ENCODE measurements around the gene MARCHF3. TPM values are rescaled to one million over a fixed set of nuclear protein-coding genes. Genes with fewer than 3 reads are reported as not detected.

Gene MARCHF3
- total and polyA plus RNA-seq, 10 of the 15 experiments (the other 5 are each of a cell fraction or from before 2014, with no cell fraction given): 3.6 to 24.1 (median 11.3) TPM

- TF ChIP-seq RAD21 (IDR thresholded peaks at IDR 0.05; ENCODE audit: insufficient read depth, low read depth, low read length) (no peak), NFIC (IDR thresholded peaks at IDR 0.05; ENCODE audit: low read depth, low read length) (no peak), IRF3 (IDR thresholded peaks at IDR 0.05) (no peak), NFYB (IDR thresholded peaks at IDR 0.05; ENCODE audit: insufficient read depth, low read depth, low read length) (no peak), HDGF (IDR thresholded peaks at IDR 0.05) (no peak), NR2C2 (IDR thresholded peaks at IDR 0.05; ENCODE audit: borderline replicate concordance, control insufficient read depth, insufficient read length, low read depth) (no peak), ASH2L (IDR thresholded peaks at IDR 0.05; ENCODE audit: borderline replicate concordance, low read depth) (no peak), EP300 (IDR thresholded peaks at IDR 0.05; ENCODE audit: borderline replicate concordance in 1 of 2, control insufficient read depth in 1 of 2, low read depth in 2 of 2, low read length in 2 of 2) (no peak), STAT3 (IDR thresholded peaks at IDR 0.05; ENCODE audit: low read depth, low read length) (no peak), BCL11A (IDR thresholded peaks at IDR 0.05; ENCODE audit: low read depth, low read length) (no peak), EED (IDR thresholded peaks at IDR 0.05; ENCODE audit: low read depth) (no peak), IKZF2 (IDR thresholded peaks at IDR 0.05) (no peak)
- Histone ChIP-seq H3K4me3 (no peak overlapping the region), H3K9ac (ENCODE audit: control insufficient read depth, insufficient read depth, low read length) (no peak overlapping the region), H3K4me2 (ENCODE audit: control insufficient read depth, insufficient read depth) (no peak overlapping the region), H3K27ac (ENCODE audit: control insufficient read depth, insufficient read depth) (no peak overlapping the region), H4K20me1 (ENCODE audit: control insufficient read depth, insufficient read depth) (no peaks in the 10 kb centered on the region), H2AFZ (ENCODE audit: control insufficient read depth, low read depth, low read length) (no peak overlapping the region), H3K27me3 (replicated peaks in 1 of 2; ENCODE audit: control insufficient read depth in 2 of 2, insufficient read depth in 2 of 2, low read length in 1 of 2) (no peaks in the 10 kb centered on the region), H3K9me3 (replicated peaks; ENCODE audit: control insufficient read depth, insufficient read depth, low read length) (no peaks in the 10 kb centered on the region), H3K36me3 (ENCODE audit: control insufficient read depth in 2 of 2, insufficient read depth in 2 of 2, low read length in 1 of 2) (no peaks in the 10 kb centered on the region), H3K4me1 (ENCODE audit: control insufficient read depth, insufficient read depth, low read length) (no peaks in the 10 kb centered on the region; the same call in 1 of the 2 replicates), H3K79me2 (ENCODE audit: control insufficient read depth, insufficient read depth, low read length) (no peaks in the 10 kb centered on the region)
- RAD21 ChIA-PET (ENCODE audit: unreplicated experiment): no interaction called here
- ATAC-seq (no peak), DNase-seq (ENCODE audit: low read depth, low spot score) (no peak), FAIRE-seq (no peak)
- no TSS peak for BruUV-seq (replicated peaks)
- POLR2A ChIA-PET: interaction anchor here (1.5 kb wide), 1 partner anchor 11 kb away, joined by 4 read pairs; no protein-coding TSS in a partner anchor
- SMC1A ChIA-PET (ENCODE audit: uncharacterized antibody, unreplicated experiment): interaction anchor here (0.9 to 2.6 kb wide), 8 partner anchors 8 to 151 kb away, joined by 3 to 11 read pairs (median 4); no protein-coding TSS in a partner anchor
- 100% methylated on average over 1 of the region's 1 CpG for WGBS (ENCODE audit: insufficient coverage, insufficient replicate concordance, low lambda C conversion rate, missing lambda C conversion rate)
- intact Hi-C loops (cut with micrococcal nuclease; ENCODE audit: unreplicated experiment) (no loop called here), in situ Hi-C loops (cut with MboI) (no loop called here)
- CTCF ChIA-PET: interaction anchor here (0.8 kb wide), 1 partner anchor 9 kb away, joined by 5 read pairs; no protein-coding TSS in a partner anchor
These were observed 48.7 kb downstream of the MARCHF3 start for GRCh38 chr5:126981701-126982100.

All from GM12878 (cell line).